HepG2 (cell line): ENCODE measurements around the gene HPCAL1. TPM values are rescaled to one million over a fixed set of nuclear protein-coding genes. Genes with fewer than 3 reads are reported as not detected.
A peak's percentile ranks its signal among the peaks of the same experiment; 100 is the strongest.

Experiments
- CREB3 ChIP-seq: sonication (generic); formaldehyde crosslinking; IDR thresholded peaks from 2 replicates; pipeline ENCODE4 v1.5.0; 2020; ENCODE audit warnings: missing genetic modification reagents
- ESRRA ChIP-seq: sonication (generic); formaldehyde crosslinking; IDR thresholded peaks from 2 replicates; pipeline ENCODE4 v1.5.1; 2020; ENCODE audit warnings: mild to moderate bottlenecking, low read depth, missing genetic modification reagents
- FOXP1 ChIP-seq, 2 experiments: fragments of 450-650 bp in 1 of 2; IDR thresholded peaks; 2 replicates each; pipeline ENCODE4 v1.6.1; 2017 to 2018; ENCODE audit warnings: antibody characterized with exemption in 1 of 2
- JARID2 ChIP-seq: sonication (generic); formaldehyde crosslinking; IDR thresholded peaks from 2 replicates; pipeline ENCODE4 v1.8.1; 2023; ENCODE audit warnings: missing genetic modification reagents, inconsistent platforms; ENCODE audit not compliant: insufficient replicate concordance
- JDP2 ChIP-seq: sonication (generic); formaldehyde crosslinking; IDR thresholded peaks from 2 replicates; pipeline ENCODE4 v1.8.1; 2022; ENCODE audit warnings: missing genetic modification reagents, borderline replicate concordance
- MLLT10 ChIP-seq: sonication (generic); formaldehyde crosslinking; IDR thresholded peaks from 2 replicates; pipeline ENCODE4 v1.4.0; 2020; ENCODE audit warnings: missing genetic modification reagents
- PHF21A ChIP-seq: sonication (generic); formaldehyde crosslinking; IDR thresholded peaks from 2 replicates; pipeline ENCODE4 v1.5.0; 2020; ENCODE audit warnings: mild to moderate bottlenecking, missing genetic modification reagents
- POGK ChIP-seq: sonication (generic); formaldehyde crosslinking; conservative IDR thresholded peaks from 2 replicates; pipeline ENCODE4 v1.8.0; 2022; ENCODE audit warnings: mild to moderate bottlenecking, moderate library complexity, missing genetic modification reagents
- SP1 ChIP-seq, 2 experiments: fragments of 450-650 bp in 1 of 2; sonication (generic) in 1 of 2; formaldehyde crosslinking in 1 of 2; IDR thresholded peaks; 2 replicates each; pipeline versions ENCODE4 v1.4.0 to v1.6.1; 2016 to 2020; ENCODE audit warnings: missing genetic modification reagents in 1 of 2
- TAF1 ChIP-seq: sonication (generic); formaldehyde crosslinking; IDR thresholded peaks from 2 replicates; pipeline ENCODE4 v1.4.0; 2020; ENCODE audit warnings: missing genetic modification reagents
- ZBTB33 ChIP-seq: sonication (generic); formaldehyde crosslinking; IDR thresholded peaks from 2 replicates; pipeline ENCODE4 v1.4.0; 2020; ENCODE audit warnings: missing genetic modification reagents
- ZBTB7B ChIP-seq: sonication (generic); formaldehyde crosslinking; IDR thresholded peaks from 2 replicates; pipeline ENCODE4 v1.4.0; 2020; ENCODE audit warnings: missing genetic modification reagents
- ZNF253 ChIP-seq: sonication (generic); formaldehyde crosslinking; IDR thresholded peaks from 2 replicates; pipeline ENCODE4 v1.8.0; 2022; ENCODE audit warnings: mild to moderate bottlenecking, missing genetic modification reagents, borderline replicate concordance
- ZNF3 ChIP-seq: IDR thresholded peaks from 2 replicates; pipeline ENCODE4 v1.7.0; 2017; ENCODE audit warnings: inconsistent platforms
- ZNF33B ChIP-seq: sonication (generic); formaldehyde crosslinking; IDR thresholded peaks from 2 replicates; pipeline ENCODE4 v1.5.1; 2020; ENCODE audit warnings: mild to moderate bottlenecking, missing genetic modification reagents
- ZNF354B ChIP-seq: sonication (generic); formaldehyde crosslinking; IDR thresholded peaks from 2 replicates; pipeline ENCODE4 v1.8.0; 2022; ENCODE audit warnings: mild to moderate bottlenecking, missing genetic modification reagents
- polyA plus RNA-seq, 8 experiments: library from polyadenylated mRNA; depleted of rRNA in 3 of 8; stranded (reverse) in 7 of 8; unstranded in 1 of 8; fragments of >200 nt; fragmentation: Illumina TruSeq in 4 of 8; extraction: Trizol in 4 of 8; gene quantifications; 2 replicates each; pipeline versions ENCODE4 v1.2.1 to v1.2.3, GENCODE V29; 2011 to 2016; ENCODE audit warnings: low read depth in 4 of 8, missing spikeins in 1 of 8, mixed read lengths in 1 of 8; ENCODE audit not compliant: insufficient read depth in 1 of 8
- total RNA-seq, 5 experiments: library from RNA; depleted of rRNA; stranded (reverse); fragments of >200 nt; fragmentation: Illumina TruSeq; extraction: Trizol; gene quantifications; 2 replicates each; pipeline ENCODE4 v1.2.3, GENCODE V29; 2016; ENCODE audit warnings: low read depth in 1 of 5
- TF ChIP-seq, protein P1 (sequence below): sonication (generic); formaldehyde crosslinking; IDR thresholded peaks from 2 replicates; pipeline ENCODE4 v1.5.1; 2020; ENCODE audit warnings: missing genetic modification reagents, mild to moderate bottlenecking, borderline replicate concordance
- TF ChIP-seq, protein P2 (sequence below): sonication (generic); formaldehyde crosslinking; IDR thresholded peaks from 2 replicates; pipeline ENCODE4 v1.8.1; 2023; ENCODE audit warnings: missing genetic modification reagents, inconsistent platforms, borderline replicate concordance

The HPCAL1 gene
- total and polyA plus RNA-seq, 2 of the 13 experiments (the other 11 are each of a cell fraction or from before 2014, with no cell fraction given), result 29.5 to 29.9 TPM

GRCh38 chr2:10278029-10278762 lies 24.5 kb upstream of the HPCAL1 start (continued):
- TF ChIP-seq ZBTB33 (0 out of 2 replicates have a peak, but pooled peaks have one; percentile 20), MLLT10 (CRISPR knock-in tag) (no peak), ZNF3 (CRISPR knock-in tag) (peak; percentile 38; the same call in 1 of the 2 replicates), ESRRA (CRISPR knock-in tag) (peak; percentile 69; the same call in 1 of the 2 replicates), ZNF253 (CRISPR knock-in tag) (no peak), FOXP1 (IDR thresholded peaks at IDR 0.05) (no peak), FOXP1 (CRISPR knock-in tag; IDR thresholded peaks at IDR 0.05) (no peak; the same call in 1 of the 2 replicates), JDP2 (CRISPR knock-in tag) (no peak), POGK (CRISPR knock-in tag) (no peak; the same call in 1 of the 2 replicates), TAF1 (CRISPR knock-in tag) (peak; percentile 66), JARID2 (CRISPR knock-in tag) (no peak), PHF21A (CRISPR knock-in tag) (peak; percentile 71; the same call in 1 of the 2 replicates), ZNF33B (CRISPR knock-in tag) (0 out of 2 replicates have a peak, but pooled peaks have one; percentile 20), SP1 (IDR thresholded peaks at IDR 0.05) (no peak), SP1 (CRISPR knock-in tag; IDR thresholded peaks at IDR 0.05) (no peak), ZNF354B (CRISPR knock-in tag) (peak; percentile 97; the same call in 1 of the 2 replicates), ZBTB7B (CRISPR knock-in tag) (peak; percentile 60; the same call in 1 of the 2 replicates), CREB3 (CRISPR knock-in tag) (no peak)
- TF ChIP-seq, protein P1, sequence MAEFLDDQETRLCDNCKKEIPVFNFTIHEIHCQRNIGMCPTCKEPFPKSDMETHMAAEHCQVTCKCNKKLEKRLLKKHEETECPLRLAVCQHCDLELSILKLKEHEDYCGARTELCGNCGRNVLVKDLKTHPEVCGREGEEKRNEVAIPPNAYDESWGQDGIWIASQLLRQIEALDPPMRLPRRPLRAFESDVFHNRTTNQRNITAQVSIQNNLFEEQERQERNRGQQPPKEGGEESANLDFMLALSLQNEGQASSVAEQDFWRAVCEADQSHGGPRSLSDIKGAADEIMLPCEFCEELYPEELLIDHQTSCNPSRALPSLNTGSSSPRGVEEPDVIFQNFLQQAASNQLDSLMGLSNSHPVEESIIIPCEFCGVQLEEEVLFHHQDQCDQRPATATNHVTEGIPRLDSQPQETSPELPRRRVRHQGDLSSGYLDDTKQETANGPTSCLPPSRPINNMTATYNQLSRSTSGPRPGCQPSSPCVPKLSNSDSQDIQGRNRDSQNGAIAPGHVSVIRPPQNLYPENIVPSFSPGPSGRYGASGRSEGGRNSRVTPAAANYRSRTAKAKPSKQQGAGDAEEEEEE (CRISPR knock-in tag), result no peak
- TF ChIP-seq, protein P2, sequence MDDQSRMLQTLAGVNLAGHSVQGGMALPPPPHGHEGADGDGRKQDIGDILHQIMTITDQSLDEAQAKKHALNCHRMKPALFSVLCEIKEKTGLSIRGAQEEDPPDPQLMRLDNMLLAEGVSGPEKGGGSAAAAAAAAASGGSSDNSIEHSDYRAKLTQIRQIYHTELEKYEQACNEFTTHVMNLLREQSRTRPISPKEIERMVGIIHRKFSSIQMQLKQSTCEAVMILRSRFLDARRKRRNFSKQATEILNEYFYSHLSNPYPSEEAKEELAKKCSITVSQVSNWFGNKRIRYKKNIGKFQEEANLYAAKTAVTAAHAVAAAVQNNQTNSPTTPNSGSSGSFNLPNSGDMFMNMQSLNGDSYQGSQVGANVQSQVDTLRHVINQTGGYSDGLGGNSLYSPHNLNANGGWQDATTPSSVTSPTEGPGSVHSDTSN (CRISPR knock-in tag), result no peak
